Muscle layer of duodenum (tissue), 2 donors: ENCODE measurements around the gene HLA-DOB.

ENCODE experiments used
- H3K27ac ChIP-seq: one replicate; pipeline ENCODE4 v1.7.0; 2013; ENCODE audit warnings: mild to moderate bottlenecking, low read length
- H3K27me3 ChIP-seq: one replicate; pipeline ENCODE4 v1.7.0; 2013; ENCODE audit warnings: low read depth, mild to moderate bottlenecking, control low read depth, low read length
- H3K36me3 ChIP-seq, 2 donors: one replicate each; pipeline ENCODE4 v1.7.0; 2013; ENCODE audit warnings: low read length in 2 of 2, control low read depth in 1 of 2, mild to moderate bottlenecking in 1 of 2; ENCODE audit not compliant: insufficient read depth in 2 of 2, control insufficient read depth in 1 of 2
- H3K4me1 ChIP-seq, 2 donors: one replicate each; pipeline ENCODE4 v1.7.0; 2013; ENCODE audit warnings: low read length in 2 of 2, mild to moderate bottlenecking in 2 of 2, control low read depth in 1 of 2, moderate library complexity in 1 of 2; ENCODE audit not compliant: insufficient read depth in 2 of 2, control insufficient read depth in 1 of 2
- H3K4me3 ChIP-seq, 2 donors: one replicate each; pipeline ENCODE4 v1.7.0; 2013; ENCODE audit warnings: low read length in 2 of 2, low read depth in 1 of 2, mild to moderate bottlenecking in 1 of 2
- H3K9me3 ChIP-seq, 2 donors: one replicate each; pipeline ENCODE4 v1.7.0; 2013; ENCODE audit warnings: low read length in 2 of 2, control low read depth in 1 of 2, mild to moderate bottlenecking in 1 of 2; ENCODE audit not compliant: control insufficient read depth in 1 of 2
- donor health status: healthy.

The HLA-DOB gene

DNA sequence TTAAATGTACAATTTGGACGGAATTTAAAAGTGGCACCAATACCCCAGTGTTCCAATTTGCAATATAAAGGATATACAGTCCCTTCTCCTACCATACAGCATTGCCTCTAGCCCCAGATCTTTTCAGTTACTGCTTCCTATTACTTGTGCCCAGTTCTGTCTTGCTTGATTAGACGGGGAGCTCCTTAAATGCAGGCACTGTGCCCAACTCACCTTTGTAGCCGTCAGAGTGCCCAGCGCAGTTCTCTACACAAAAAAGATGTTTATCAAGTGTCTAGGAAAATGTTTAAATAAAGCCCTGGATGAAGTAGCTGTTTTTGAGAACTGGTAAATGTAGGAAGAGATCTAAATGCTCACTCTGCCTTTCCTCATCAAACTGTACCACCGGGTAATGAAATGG, 14.1 kb upstream of the HLA-DOB start:
- H3K9me3 ChIP-seq = no peaks in the 10 kb centered on the region
- H3K4me1 ChIP-seq = no peaks in the 10 kb centered on the region
- peaks cover 49 to 58% of the 10 kb centered on the region in 2 donors for H3K36me3 ChIP-seq
- H3K27ac ChIP-seq = no peak overlapping the region
- H3K27me3 ChIP-seq = no peaks in the 10 kb centered on the region
- H3K4me3 ChIP-seq = no peak overlapping the region

GRCh38 chr6:32830017-32830416, 13.2 kb upstream of the HLA-DOB start:
- peaks cover 45 to 54% of the 10 kb centered on the region in 2 donors for H3K36me3 ChIP-seq
- no peaks in the 10 kb centered on the region for H3K27me3 ChIP-seq
- no peak overlapping the region for H3K4me3 ChIP-seq
- H3K27ac ChIP-seq = no peak overlapping the region
- no peaks in the 10 kb centered on the region for H3K4me1 ChIP-seq
- no peaks in the 10 kb centered on the region for H3K9me3 ChIP-seq

GRCh38 chr6:32829495-32829894, 12.7 kb upstream of the HLA-DOB start:
- Histone ChIP-seq H3K27ac (no peak overlapping the region), H3K36me3 (peaks cover 40 to 54% of the 10 kb centered on the region in 2 donors)

DNA sequence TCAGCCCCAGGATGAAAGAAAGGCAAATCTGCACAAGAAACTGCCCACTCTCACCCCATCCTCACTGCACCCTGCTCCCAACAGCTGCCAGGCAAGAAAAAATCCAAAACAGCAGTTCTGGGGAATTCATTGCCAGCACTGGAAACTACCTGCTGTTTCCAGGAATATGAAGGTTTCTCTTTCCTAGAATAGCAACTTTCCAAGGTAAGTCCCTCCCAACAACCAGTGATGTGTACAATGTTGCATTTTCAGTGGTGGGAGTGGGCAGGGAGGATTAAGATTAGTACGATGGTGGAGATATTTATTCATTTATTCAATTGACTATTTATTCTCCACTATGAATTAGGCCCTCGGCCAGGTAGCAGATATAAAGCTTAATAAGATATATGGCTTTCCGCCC, 10.2 kb upstream of the HLA-DOB start:
- H3K27ac ChIP-seq = no peak overlapping the region
- no peaks in the 10 kb centered on the region for H3K27me3 ChIP-seq
- peaks cover 35 to 46% of the 10 kb centered on the region in 2 donors for H3K36me3 ChIP-seq
- no peaks in the 10 kb centered on the region for H3K4me1 ChIP-seq
- H3K9me3 ChIP-seq = no peaks in the 10 kb centered on the region
- no peak overlapping the region for H3K4me3 ChIP-seq

More at GRCh38 chr6:32829495-32829894, 12.7 kb upstream of the HLA-DOB start:
- H3K4me1 ChIP-seq = no peaks in the 10 kb centered on the region
- no peaks in the 10 kb centered on the region for H3K9me3 ChIP-seq
- no peaks in the 10 kb centered on the region for H3K27me3 ChIP-seq
- H3K4me3 ChIP-seq = no peak overlapping the region

- Histone ChIP-seq H3K4me1 (no peaks in the 10 kb centered on the region), H3K36me3 (peaks cover 24 to 36% of the 10 kb centered on the region in 2 donors), H3K4me3 (no peak overlapping the region), H3K27ac (no peak overlapping the region), H3K9me3 (no peaks in the 10 kb centered on the region), H3K27me3 (no peaks in the 10 kb centered on the region)
Observed at GRCh38 chr6:32825966-32826365, 9.2 kb upstream of the HLA-DOB start.

GRCh38 chr6:32819729-32820128, 2.9 kb upstream of the HLA-DOB start:
- H3K4me3 ChIP-seq = no peak overlapping the region
- no peaks in the 10 kb centered on the region for H3K4me1 ChIP-seq
- H3K27ac ChIP-seq = no peak overlapping the region
- no peaks in the 10 kb centered on the region for H3K27me3 ChIP-seq
- no peaks in the 10 kb centered on the region for H3K36me3 ChIP-seq
- no peaks in the 10 kb centered on the region for H3K9me3 ChIP-seq

GRCh38 chr6:32818867-32819266, 2.1 kb upstream of the HLA-DOB start:
- Histone ChIP-seq H3K9me3 (no peaks in the 10 kb centered on the region), H3K4me3 (no peak overlapping the region), H3K36me3 (no peaks in the 10 kb centered on the region), H3K4me1 (no peaks in the 10 kb centered on the region), H3K27me3 (no peaks in the 10 kb centered on the region), H3K27ac (no peak overlapping the region)

DNA sequence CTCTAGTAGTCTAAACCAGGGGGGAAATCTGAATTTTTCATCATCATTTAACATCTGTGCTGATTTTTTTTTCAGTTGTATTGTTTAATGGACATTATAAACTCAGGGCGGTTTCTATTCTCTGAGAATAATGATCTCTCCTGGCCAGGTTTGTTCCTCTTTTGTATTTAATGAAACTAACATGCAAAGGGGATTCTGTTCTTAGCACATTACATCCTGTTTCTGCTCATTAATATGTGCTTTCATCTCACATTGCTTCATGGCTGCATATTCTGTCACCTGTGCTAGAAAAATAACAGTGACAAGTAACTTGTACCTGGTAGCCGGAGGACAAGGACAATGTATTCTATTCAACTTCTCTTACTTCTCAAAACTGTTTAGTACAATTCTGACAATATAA, 806 bp downstream of the HLA-DOB start:
- Histone ChIP-seq H3K27me3 (no peaks in the 10 kb centered on the region), H3K9me3 (no peaks in the 10 kb centered on the region), H3K27ac (no peak overlapping the region), H3K4me3 (no peak overlapping the region), H3K36me3 (no peaks in the 10 kb centered on the region), H3K4me1 (no peaks in the 10 kb centered on the region)

DNA sequence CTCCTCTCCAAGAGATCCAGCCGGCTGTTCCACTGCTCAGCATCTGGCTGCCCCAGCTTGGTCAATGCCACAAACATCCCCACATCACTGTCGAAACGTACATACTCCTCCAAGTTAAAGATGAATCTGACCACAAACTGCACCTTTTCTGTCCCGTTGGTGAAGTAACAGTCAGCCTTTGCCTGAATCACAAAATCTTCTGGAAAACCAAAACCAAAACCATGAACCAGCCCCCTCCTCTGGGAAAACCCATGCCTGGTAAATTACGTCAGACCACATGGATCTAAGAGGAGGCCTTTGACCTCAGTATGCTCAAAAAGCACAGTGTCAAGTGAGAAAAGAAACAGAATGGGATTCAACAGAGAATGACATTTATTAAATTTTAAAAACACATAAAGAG, 1.7 kb downstream of the HLA-DOB start:
- Histone ChIP-seq H3K9me3 (no peaks in the 10 kb centered on the region), H3K36me3 (no peaks in the 10 kb centered on the region), H3K27ac (no peak overlapping the region), H3K4me1 (no peaks in the 10 kb centered on the region), H3K27me3 (no peaks in the 10 kb centered on the region), H3K4me3 (no peak overlapping the region)

DNA sequence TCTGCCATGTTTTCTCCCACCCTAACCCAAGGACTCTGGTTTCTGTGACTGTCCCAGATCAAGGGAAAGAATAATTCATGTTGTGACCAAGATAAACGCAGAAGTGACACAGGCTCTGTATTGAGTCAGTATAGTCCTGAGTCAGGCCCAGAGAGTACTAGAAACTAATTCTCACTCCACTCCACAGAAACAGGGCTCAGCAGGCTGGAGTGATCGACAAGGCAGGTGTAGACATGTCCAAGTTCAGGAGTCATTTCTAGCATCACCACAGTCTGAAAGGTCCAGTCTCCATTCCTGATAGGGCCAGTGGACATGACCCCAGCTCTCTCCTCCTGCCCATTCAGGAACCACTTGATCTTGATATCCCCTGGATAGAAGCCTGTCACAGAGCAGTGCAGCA, 2.7 kb downstream of the HLA-DOB start:
- Histone ChIP-seq H3K27ac (no peak overlapping the region), H3K4me1 (no peaks in the 10 kb centered on the region), H3K27me3 (no peaks in the 10 kb centered on the region), H3K36me3 (no peaks in the 10 kb centered on the region), H3K4me3 (no peak overlapping the region), H3K9me3 (no peaks in the 10 kb centered on the region)

DNA sequence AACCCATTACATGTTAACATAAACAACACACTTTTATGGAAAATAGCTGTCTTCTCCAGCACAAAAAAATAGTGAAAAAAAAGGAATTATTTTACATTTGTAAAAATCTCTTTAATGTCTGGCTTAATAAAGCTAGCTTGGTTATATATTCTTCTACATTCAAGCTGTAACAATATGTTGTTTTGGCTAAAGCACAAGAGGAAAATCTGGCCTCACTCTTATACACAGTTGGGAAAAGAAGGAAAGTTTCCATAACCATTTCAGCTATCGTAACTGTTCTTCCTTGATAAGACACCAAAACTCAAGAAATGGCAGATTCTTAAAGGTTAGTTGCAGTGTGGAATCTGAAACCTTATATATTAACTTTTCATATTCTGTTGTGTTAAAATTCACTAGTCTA, 7.6 kb downstream of the HLA-DOB start:
- no peak overlapping the region for H3K4me3 ChIP-seq
- no peaks in the 10 kb centered on the region for H3K4me1 ChIP-seq
- H3K36me3 ChIP-seq = no peaks in the 10 kb centered on the region
- H3K27ac ChIP-seq = no peak overlapping the region
- H3K27me3 ChIP-seq = no peaks in the 10 kb centered on the region
- no peaks in the 10 kb centered on the region for H3K9me3 ChIP-seq

- Histone ChIP-seq H3K27me3 (no peaks in the 10 kb centered on the region), H3K36me3 (no peaks in the 10 kb centered on the region)
Observed at GRCh38 chr6:32807020-32807580, 9.7 kb downstream of the HLA-DOB start.

More at GRCh38 chr6:32807020-32807580, 9.7 kb downstream of the HLA-DOB start:
- Histone ChIP-seq H3K4me1 (no peaks in the 10 kb centered on the region), H3K4me3 (no peak overlapping the region), H3K9me3 (no peaks in the 10 kb centered on the region), H3K27ac (no peak overlapping the region)
